ENCODE measurements around the gene SPDL1. TPM values are rescaled to one million over a fixed set of nuclear protein-coding genes. Genes with fewer than 3 reads are reported as not detected.

The SPDL1 gene
- total RNA-seq, 1 experiment from 2014 or later = 31.2 TPM

- H3K4me3 ChIP-seq (ENCODE audit: insufficient read depth, low read depth, low read length) = no peak overlapping the region
- DNase-seq = no peak
- H3K36me3 ChIP-seq (replicated peaks; ENCODE audit: control insufficient read depth, insufficient read depth, low read length) = no peaks in the 10 kb centered on the region
- H3K27me3 ChIP-seq (ENCODE audit: control insufficient read depth, insufficient read depth, low read length) = peaks cover 3% of the 10 kb centered on the region; the same call in 1 of the 2 replicates
Measured at GRCh38 chr5:169631360-169631759, 47.8 kb downstream of the SPDL1 start.

- no peak for DNase-seq
- H3K4me3 ChIP-seq (ENCODE audit: insufficient read depth, low read depth, low read length) = no peak overlapping the region
- no peaks in the 10 kb centered on the region for H3K36me3 ChIP-seq (replicated peaks; ENCODE audit: control insufficient read depth, insufficient read depth, low read length)
- peaks cover 12% of the 10 kb centered on the region; the same call in 1 of the 2 replicates for H3K27me3 ChIP-seq (ENCODE audit: control insufficient read depth, insufficient read depth, low read length)
Measured at GRCh38 chr5:169632946-169633345, 49.4 kb downstream of the SPDL1 start.

- H3K36me3 ChIP-seq (replicated peaks; ENCODE audit: control insufficient read depth, insufficient read depth, low read length) = no peaks in the 10 kb centered on the region
- H3K4me3 ChIP-seq (ENCODE audit: insufficient read depth, low read depth, low read length) = no peak overlapping the region
- H3K27me3 ChIP-seq (ENCODE audit: control insufficient read depth, insufficient read depth, low read length) = peaks cover 12% of the 10 kb centered on the region; the same call in 1 of the 2 replicates
- DNase-seq = no peak
Measured at GRCh38 chr5:169634606-169635005, 51.0 kb downstream of the SPDL1 start.

GRCh38 chr5:169635936-169636335, 52.4 kb downstream of the SPDL1 start:
- Histone ChIP-seq H3K27me3 (ENCODE audit: control insufficient read depth, insufficient read depth, low read length) (peaks cover 12% of the 10 kb centered on the region; the same call in 1 of the 2 replicates), H3K36me3 (replicated peaks; ENCODE audit: control insufficient read depth, insufficient read depth, low read length) (no peaks in the 10 kb centered on the region), H3K4me3 (ENCODE audit: insufficient read depth, low read depth, low read length) (no peak overlapping the region)
- DNase-seq = no peak

GRCh38 chr5:169636477-169637084, 53.0 kb downstream of the SPDL1 start:
- Histone ChIP-seq H3K36me3 (replicated peaks; ENCODE audit: control insufficient read depth, insufficient read depth, low read length) (no peaks in the 10 kb centered on the region), H3K4me3 (ENCODE audit: insufficient read depth, low read depth, low read length) (peak overlapping the region; percentile 64), H3K27me3 (ENCODE audit: control insufficient read depth, insufficient read depth, low read length) (peaks cover 12% of the 10 kb centered on the region; the same call in 1 of the 2 replicates)
- DNase-seq = no peak

- H3K27me3 ChIP-seq (ENCODE audit: control insufficient read depth, insufficient read depth, low read length) = peaks cover 12% of the 10 kb centered on the region; the same call in 1 of the 2 replicates
- peak within 1 kb of the TSS; percentile 64 for H3K4me3 ChIP-seq (ENCODE audit: insufficient read depth, low read depth, low read length)
- peak; percentile 80 for DNase-seq
- H3K36me3 ChIP-seq (replicated peaks; ENCODE audit: control insufficient read depth, insufficient read depth, low read length) = no peaks in the 10 kb centered on the region
Measured at GRCh38 chr5:169637085-169637548, 53.5 kb downstream of the SPDL1 start, which contains the start of gene DOCK2. DOCK2 (plus strand) TSS chr5:169637275; CDS start chr5:169637327, 52 bp downstream.

GRCh38 chr5:169637549-169638121, 54.1 kb downstream of the SPDL1 start:
- no peak for DNase-seq
- H3K36me3 ChIP-seq (replicated peaks; ENCODE audit: control insufficient read depth, insufficient read depth, low read length) = no peaks in the 10 kb centered on the region
- peak overlapping the region; percentile 64 for H3K4me3 ChIP-seq (ENCODE audit: insufficient read depth, low read depth, low read length)
- peaks cover 12% of the 10 kb centered on the region; the same call in 1 of the 2 replicates for H3K27me3 ChIP-seq (ENCODE audit: control insufficient read depth, insufficient read depth, low read length)

GRCh38 chr5:169641253-169641652, 57.7 kb downstream of the SPDL1 start:
- Histone ChIP-seq H3K4me3 (ENCODE audit: insufficient read depth, low read depth, low read length) (no peak overlapping the region), H3K27me3 (ENCODE audit: control insufficient read depth, insufficient read depth, low read length) (peaks cover 10% of the 10 kb centered on the region; the same call in 1 of the 2 replicates), H3K36me3 (replicated peaks; ENCODE audit: control insufficient read depth, insufficient read depth, low read length) (no peaks in the 10 kb centered on the region)
- no peak for DNase-seq

GRCh38 chr5:169646856-169647255, 63.3 kb downstream of the SPDL1 start:
- DNase-seq = no peak
- no peaks in the 10 kb centered on the region for H3K27me3 ChIP-seq (ENCODE audit: control insufficient read depth, insufficient read depth, low read length)
- H3K4me3 ChIP-seq (ENCODE audit: insufficient read depth, low read depth, low read length) = no peak overlapping the region
- H3K36me3 ChIP-seq (replicated peaks; ENCODE audit: control insufficient read depth, insufficient read depth, low read length) = no peaks in the 10 kb centered on the region

- H3K4me3 ChIP-seq (ENCODE audit: insufficient read depth, low read depth, low read length) = no peak overlapping the region
- no peaks in the 10 kb centered on the region for H3K27me3 ChIP-seq (ENCODE audit: control insufficient read depth, insufficient read depth, low read length)
- no peak for DNase-seq
- H3K36me3 ChIP-seq (replicated peaks; ENCODE audit: control insufficient read depth, insufficient read depth, low read length) = no peaks in the 10 kb centered on the region
Measured at GRCh38 chr5:169647566-169647965, 64.0 kb downstream of the SPDL1 start.

- DNase-seq = no peak
- Histone ChIP-seq H3K27me3 (ENCODE audit: control insufficient read depth, insufficient read depth, low read length) (no peaks in the 10 kb centered on the region), H3K4me3 (ENCODE audit: insufficient read depth, low read depth, low read length) (no peak overlapping the region), H3K36me3 (replicated peaks; ENCODE audit: control insufficient read depth, insufficient read depth, low read length) (no peaks in the 10 kb centered on the region)
Measured at GRCh38 chr5:169648725-169649310, 65.2 kb downstream of the SPDL1 start.

GRCh38 chr5:169649486-169649885, 65.9 kb downstream of the SPDL1 start:
- Histone ChIP-seq H3K36me3 (replicated peaks; ENCODE audit: control insufficient read depth, insufficient read depth, low read length) (no peaks in the 10 kb centered on the region), H3K27me3 (ENCODE audit: control insufficient read depth, insufficient read depth, low read length) (no peaks in the 10 kb centered on the region), H3K4me3 (ENCODE audit: insufficient read depth, low read depth, low read length) (no peak overlapping the region)
- no peak for DNase-seq

GRCh38 chr5:169650701-169651331, 67.2 kb downstream of the SPDL1 start:
- no peak overlapping the region for H3K4me3 ChIP-seq (ENCODE audit: insufficient read depth, low read depth, low read length)
- no peaks in the 10 kb centered on the region for H3K36me3 ChIP-seq (replicated peaks; ENCODE audit: control insufficient read depth, insufficient read depth, low read length)
- DNase-seq = no peak

GRCh38 chr5:169651526-169651925, 68.0 kb downstream of the SPDL1 start:
- Histone ChIP-seq H3K4me3 (ENCODE audit: insufficient read depth, low read depth, low read length) (no peak overlapping the region), H3K27me3 (ENCODE audit: control insufficient read depth, insufficient read depth, low read length) (no peaks in the 10 kb centered on the region), H3K36me3 (replicated peaks; ENCODE audit: control insufficient read depth, insufficient read depth, low read length) (no peaks in the 10 kb centered on the region)
- DNase-seq = no peak

More at GRCh38 chr5:169650701-169651331, 67.2 kb downstream of the SPDL1 start:
- H3K27me3 ChIP-seq (ENCODE audit: control insufficient read depth, insufficient read depth, low read length) = no peaks in the 10 kb centered on the region
